HG03575 (cell line): ENCODE results near the gene BATF2.
"Not testable (repeated sequence)": the region's sequence is repeated elsewhere in the genome, so short reads cannot be mapped to it uniquely, and the experiment has no call there.

ENCODE experiments used
- ATAC-seq: cut with Tn5 transposase; IDR thresholded peaks from one replicate; pipeline ENCODE4 v1.9.1; 2021; ENCODE audit not compliant: unreplicated experiment, insufficient number of reproducible peaks, low FRiP score; ENCODE audit errors: extremely low read depth

The BATF2 gene

DNA sequence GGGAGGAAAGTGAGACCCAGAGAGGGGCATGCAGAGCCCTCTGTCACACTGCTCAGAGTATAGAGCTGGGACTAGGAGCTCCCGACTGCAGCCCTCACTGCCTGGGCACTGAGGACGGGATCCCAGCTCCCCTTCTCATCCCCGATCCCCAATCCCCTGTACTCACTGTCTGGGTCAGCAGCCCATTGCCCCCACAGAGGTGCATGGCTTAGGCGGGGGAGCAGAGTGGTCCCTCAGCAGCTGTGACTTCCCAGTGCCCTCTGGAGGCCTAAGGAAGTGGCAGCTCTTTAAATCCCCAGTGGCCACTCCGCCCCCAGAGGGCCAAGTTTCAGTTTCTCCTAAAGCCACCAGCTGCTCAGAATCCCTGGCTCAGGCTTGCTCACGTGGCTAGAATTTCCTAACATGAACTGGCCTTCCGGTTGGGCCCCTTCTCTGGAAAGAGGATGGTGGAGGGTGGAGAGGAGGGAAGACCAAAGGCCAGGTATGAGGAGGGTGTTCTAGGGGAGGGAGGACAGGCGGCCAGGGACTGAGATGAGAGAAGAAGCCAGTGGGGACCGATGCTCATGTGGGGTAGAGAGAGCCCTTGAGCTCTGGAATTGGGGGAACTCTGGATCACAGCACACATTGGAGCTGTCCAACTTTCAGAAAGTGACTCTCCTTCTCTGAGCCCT lies at the start of gene BATF2:
Gene BATF2, minus strand, starts transcription at position 262 of the 671 bp plus-strand sequence. Its CDS starts 57 bp downstream, at position 205.
- no peak for ATAC-seq

- no peak for ATAC-seq
Observed at GRCh38 chr11:65045728-65046127, 49.0 kb upstream of the BATF2 start.

- ATAC-seq: no peak
Observed at GRCh38 chr11:65045061-65045460, 48.3 kb upstream of the BATF2 start.

GRCh38 chr11:65043881-65044501 lies 47.2 kb upstream of the BATF2 start:
- no peak for ATAC-seq

DNA sequence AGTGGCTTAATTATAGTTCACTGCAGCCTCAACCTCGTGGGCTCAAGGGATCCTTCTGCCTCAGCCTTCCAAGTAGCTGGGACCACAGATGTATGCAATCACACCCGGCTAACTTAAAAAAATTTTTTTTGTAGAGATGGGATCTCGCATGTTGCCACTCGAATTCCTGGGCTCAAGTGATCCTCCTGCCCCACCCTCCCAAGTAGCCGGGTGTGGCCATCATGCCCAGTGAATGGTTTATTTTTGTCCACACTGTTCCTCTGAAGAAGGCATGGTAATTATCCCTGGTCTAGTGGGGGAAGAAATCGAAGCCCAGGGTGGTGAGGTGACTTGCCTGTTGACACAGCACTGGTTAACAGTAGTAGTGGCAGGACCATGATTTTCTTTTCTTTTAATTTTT lies 46.1 kb upstream of the BATF2 start:
- no peak for ATAC-seq

- ATAC-seq: peak; percentile 53
Observed at GRCh38 chr11:65040847-65041622, 44.3 kb upstream of the BATF2 start, which contains the start of gene SAC3D1. SAC3D1 (plus strand) TSS chr11:65041210; CDS start chr11:65041293, 83 bp downstream.

DNA sequence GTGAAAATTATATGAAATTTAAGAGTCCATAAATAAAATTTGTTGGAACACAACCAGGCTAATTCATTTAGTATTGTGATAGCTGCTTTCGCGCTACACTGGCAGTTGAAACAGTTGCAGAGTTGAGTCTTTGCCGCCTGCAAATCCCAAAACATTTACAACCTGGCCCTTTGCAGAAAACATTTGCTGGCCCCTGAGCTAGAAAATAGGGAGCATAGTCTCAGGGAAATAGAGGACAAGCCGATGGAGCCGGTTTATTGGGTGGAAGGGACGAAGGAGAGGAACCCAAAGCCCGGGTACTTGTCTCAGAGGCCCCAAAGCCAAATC lies 43.7 kb upstream of the BATF2 start:
- no peak for ATAC-seq

DNA sequence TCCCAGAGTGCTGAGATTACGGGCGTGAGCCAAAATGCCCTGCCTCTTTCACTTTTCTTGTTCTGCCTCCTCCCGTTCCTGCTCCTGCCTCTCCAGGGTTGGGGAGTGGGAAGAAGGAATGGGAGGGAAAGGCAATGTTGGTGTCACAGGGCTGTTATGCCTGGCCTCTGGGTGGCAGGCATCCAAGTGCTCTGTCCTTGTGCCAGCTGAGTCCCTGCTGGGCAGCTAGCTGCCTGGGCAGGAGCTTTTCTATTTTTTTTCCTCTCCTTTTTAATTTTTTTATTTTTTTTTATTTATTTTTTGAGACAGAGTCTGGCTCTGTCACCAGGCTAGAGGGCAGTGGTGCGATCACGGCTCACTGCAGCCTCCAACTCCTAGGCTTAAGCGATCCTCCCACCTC lies 40.2 kb upstream of the BATF2 start:
- no peak for ATAC-seq

- ATAC-seq: no peak
Observed at GRCh38 chr11:65035579-65035978, 38.8 kb upstream of the BATF2 start.

DNA sequence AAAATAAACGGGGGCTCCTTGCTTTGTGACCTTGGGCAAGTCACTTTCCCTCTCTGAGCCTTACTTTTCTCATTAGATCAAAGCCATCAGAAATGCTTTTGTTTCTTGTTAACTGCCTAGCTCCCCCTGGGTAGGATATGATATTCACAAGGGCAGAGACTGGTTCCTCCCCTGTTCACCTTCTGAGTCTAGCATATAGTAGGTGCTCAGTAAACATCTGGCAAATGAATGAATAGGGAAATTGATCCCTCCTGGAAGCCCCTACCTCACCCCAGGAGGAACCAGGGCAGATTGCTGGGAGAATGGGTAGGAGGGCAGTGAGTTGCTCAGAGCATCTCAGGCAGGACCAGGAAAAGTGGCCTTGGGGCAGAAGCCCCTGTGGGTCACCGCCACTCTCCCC lies 37.7 kb upstream of the BATF2 start:
- no peak for ATAC-seq

GRCh38 chr11:65032216-65032615 lies 35.4 kb upstream of the BATF2 start:
- ATAC-seq: no peak

- peak; percentile 43 for ATAC-seq
Observed at GRCh38 chr11:65027213-65028067, 30.7 kb upstream of the BATF2 start, which contains the start of gene SNX15. SNX15 (plus strand) TSS chr11:65027439; CDS start chr11:65027538, 99 bp downstream.

GRCh38 chr11:65026810-65027209 lies 30.0 kb upstream of the BATF2 start:
- no peak for ATAC-seq

DNA sequence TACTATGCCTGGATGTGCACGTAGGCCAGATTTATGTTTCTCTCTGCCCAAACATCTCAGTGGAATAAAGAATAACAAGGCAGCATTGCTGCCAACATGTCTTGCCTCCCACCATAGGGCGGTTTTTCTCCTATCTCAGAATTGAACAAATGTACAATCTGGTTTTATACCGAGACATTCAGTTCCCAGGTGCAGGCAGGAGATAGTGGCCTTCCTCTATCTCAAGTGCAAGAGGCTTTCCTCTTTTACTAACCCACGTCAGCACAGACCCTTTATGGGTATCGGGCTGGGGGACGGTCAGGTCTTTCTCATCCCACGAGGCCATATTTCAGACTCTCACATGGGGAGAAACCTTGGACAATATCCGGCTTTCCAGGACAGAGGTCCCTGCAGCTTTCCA lies 26.7 kb upstream of the BATF2 start:
- not testable (repeated sequence) for ATAC-seq

DNA sequence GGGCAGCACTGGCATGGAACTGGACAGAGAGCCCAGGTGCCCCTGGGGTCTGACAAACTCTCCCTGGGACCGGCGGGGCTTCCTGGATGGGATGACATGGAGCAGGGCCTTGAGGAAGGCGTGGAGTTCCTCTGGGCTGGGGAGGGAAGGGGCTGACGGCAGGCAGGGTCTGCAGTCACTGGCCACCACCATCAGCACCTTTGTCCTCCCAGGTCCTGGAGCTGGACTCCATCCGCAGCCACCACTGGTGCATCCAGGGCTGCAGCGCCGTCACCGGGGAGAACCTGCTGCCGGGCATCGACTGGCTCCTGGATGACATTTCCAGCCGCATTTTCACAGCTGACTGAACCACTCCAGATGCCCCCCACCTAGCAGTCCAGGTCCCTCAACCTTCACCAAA lies 24.7 kb upstream of the BATF2 start:
- no peak for ATAC-seq

DNA sequence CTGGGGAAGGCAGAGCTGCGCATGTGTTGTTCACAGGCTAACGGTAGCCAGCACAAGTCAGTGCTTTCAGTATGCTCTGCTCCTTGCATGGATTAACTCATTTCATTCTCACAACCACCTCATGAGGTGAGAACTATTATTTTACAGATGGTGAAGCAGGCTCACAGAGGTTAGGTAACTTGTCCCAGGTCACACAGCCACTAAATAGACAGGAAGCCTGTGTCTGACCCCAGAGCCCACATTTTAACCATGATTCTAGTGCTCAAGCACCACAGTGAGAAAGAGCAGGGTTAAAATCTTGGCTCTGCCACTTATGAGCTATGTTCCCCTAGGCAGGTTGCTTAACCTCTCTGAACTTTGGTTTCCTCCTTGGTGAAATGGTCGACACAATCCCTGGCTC lies 24.2 kb upstream of the BATF2 start:
- no peak for ATAC-seq

DNA sequence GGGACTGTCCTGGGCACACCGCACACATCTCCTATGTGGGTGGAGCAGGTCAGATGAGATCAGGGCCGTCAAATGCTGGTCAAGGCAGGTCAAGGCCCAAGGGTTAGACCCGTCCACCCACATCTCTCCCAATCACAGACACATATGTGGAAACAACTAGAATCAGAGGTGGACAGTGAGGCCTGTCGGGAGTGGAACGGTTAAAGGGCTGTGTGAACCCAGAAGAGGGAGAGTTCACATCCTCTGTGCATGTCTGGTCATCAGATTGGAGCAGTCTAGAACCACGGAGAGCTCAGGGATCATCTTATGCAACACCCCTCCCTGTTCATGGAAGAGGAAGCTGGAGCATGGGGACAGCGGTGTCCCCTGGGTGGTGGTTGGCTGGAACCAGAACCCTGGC lies 23.1 kb upstream of the BATF2 start:
- no peak for ATAC-seq

GRCh38 chr11:65017937-65018336 lies 21.2 kb upstream of the BATF2 start:
- no peak for ATAC-seq

DNA sequence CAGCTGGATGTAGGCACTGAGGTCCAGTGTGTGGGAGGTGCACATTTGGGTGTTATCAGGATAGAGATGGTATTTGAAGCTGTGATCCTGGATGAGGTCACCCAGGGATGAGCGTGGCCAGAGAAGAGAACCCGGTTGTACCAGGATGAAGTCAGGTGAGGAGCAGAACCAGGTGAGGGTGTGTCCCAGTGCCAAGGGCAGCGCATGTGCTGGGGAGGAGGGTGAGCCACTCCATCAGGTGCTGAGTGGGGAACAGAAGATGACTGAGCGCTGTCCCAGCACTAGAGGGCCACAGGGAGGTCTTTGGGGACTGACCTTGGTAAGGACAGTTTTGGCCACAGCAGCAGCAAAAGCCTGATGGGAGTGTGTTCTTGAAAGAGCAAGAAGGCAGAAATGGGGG lies 19.9 kb upstream of the BATF2 start:
- no peak for ATAC-seq
